NCI-H2107 treated with DMSO at 0.1 percent for 48 hours (cell line): ENCODE data around the gene ZNF385A.

Source experiments
- DNase-seq: peaks from one replicate; lab custom pipeline; 2025; ENCODE audit not compliant: unreplicated experiment; lab: John Stamatoyannopoulos, UW

The ZNF385A gene, protein sequence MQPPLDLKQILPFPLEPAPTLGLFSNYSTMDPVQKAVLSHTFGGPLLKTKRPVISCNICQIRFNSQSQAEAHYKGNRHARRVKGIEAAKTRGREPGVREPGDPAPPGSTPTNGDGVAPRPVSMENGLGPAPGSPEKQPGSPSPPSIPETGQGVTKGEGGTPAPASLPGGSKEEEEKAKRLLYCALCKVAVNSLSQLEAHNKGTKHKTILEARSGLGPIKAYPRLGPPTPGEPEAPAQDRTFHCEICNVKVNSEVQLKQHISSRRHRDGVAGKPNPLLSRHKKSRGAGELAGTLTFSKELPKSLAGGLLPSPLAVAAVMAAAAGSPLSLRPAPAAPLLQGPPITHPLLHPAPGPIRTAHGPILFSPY

DNA sequence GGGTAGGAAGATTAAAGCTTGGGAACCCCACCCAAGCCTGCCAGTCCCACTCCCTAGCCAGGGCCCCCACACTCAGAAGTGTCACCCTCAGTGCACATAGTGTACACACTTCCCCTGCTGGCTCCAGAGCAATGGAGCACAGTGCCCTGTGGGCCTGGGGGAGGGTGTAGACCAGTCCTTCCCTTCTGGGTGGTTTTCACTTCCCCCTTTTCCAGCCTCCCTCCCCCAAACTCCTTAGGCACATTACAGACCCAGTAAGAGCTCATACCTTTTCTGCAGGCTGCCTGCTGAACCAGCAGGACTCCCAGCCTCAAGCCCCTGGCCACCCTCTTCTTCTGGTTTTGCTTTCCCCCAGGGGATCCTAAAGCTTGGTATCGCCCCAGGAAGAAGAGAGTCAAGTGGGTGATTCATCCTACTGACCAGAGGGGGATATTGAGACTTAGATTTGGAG, at the start of gene ZNF385A:
ZNF385A (minus strand) TSS at position 143 of the 451 bp plus-strand sequence. CDS start 219 bp downstream, outside the sequence.
- no peak for DNase-seq

DNA sequence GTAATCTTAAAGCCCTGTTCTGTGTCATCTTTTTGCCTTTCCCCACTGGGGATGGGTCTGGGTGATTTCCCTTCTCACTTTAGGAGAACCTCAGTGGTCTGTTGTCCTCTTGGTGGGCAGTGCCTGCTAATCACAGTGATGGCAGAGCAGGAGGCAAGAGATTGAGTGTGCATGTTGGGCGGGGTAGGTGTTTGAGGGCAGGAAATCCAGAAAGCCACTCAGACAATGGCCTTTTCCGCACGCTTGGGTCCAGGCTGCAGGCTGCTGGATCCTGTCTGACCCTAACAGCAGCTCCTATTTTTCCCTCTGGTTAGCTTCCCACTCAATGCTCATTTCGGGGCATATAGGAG, 48.3 kb upstream of the ZNF385A start:
- no peak for DNase-seq

DNA sequence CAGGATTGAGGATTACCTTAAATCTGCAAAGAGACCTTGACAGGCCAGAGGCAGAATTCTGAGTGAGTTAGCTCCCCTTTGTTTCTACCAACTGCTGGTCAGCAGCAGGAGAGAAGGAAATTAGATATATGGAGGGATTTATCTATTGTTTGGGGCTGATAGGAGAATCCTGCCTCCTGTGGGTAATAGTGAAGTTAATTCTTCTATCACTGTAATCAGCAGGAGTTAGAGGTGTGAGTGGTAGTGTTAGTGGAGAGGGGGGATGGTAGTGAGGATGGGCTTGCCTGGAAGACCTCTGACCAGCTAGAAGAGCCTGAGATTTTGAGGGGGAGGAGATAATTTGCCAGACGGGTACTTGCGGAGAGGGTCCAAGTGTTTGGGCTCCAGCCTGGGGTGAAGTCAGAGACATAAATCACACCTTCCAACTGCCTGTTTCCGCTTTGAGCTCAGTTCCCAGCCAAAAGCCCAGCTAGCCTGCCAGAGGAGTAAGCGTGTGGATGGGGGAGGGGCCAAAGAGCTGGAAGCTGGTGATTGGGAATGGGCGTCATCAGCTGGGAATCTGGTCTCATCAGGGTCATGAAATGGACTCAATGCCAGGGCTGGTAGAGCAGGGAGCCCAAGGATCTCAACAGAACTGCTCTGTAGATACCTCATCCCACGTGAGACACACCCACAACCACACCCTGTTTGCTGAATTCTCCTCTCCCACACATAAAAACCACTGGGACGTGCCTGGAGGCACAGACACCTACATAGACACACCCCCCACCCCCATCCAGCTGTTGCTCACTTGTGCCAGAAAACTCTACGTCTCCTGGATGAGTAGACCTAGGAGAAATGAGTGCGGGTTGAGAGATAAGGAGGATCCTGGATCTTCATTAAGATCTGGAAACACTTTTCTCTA, 47.6 kb upstream of the ZNF385A start:
- no peak for DNase-seq

DNA sequence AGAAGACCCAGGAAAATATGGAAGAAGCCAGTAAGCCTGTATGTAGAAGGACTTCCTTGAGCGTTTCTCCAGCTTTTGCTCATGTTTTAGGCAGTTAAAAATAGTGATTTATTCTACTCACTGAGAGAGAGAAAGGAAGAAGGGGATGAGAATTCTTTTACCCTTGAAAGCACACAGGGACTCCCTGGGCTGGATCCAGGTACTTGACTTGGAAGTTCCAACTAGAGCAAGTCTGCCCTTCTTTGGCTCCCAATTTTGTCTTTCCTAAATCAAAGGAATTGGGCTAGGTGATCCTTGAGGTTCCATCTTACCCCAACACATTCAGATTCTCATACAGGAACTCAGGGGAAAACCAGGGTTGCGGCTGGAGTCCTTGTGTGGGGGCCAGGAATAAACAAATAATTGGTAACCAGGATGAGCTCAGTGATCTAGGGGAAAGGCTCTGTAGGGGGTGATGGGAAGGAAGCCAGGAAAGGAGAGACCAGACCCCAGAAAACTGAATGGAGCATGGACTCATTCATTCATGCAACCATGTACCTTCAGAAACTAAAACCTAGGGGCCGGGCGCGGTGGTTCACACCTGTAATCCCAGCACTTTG, 46.0 kb upstream of the ZNF385A start:
- no peak for DNase-seq

DNA sequence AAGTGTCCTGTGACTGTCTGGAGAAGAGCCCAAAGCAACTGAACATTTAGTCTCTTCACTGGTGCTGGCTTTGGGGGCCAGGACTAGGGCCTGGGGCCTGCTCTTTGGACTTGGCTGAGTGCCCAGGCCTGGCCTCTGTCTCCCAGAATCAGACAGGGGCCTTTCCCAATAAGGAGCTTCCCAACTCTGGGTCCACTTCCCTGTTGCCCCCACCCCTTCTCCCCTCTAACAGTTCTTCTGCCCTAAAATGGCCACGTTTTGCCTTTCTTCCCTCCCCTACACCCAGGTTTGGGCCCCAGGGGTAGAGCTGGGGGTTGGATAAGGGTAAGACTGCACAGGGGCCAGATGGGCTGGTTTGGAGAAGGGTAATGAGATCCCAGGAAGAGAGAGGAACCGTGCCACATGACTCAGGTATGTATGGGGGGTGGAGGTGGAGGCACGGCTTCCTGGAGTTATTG, 44.5 kb upstream of the ZNF385A start:
- no peak for DNase-seq

DNA sequence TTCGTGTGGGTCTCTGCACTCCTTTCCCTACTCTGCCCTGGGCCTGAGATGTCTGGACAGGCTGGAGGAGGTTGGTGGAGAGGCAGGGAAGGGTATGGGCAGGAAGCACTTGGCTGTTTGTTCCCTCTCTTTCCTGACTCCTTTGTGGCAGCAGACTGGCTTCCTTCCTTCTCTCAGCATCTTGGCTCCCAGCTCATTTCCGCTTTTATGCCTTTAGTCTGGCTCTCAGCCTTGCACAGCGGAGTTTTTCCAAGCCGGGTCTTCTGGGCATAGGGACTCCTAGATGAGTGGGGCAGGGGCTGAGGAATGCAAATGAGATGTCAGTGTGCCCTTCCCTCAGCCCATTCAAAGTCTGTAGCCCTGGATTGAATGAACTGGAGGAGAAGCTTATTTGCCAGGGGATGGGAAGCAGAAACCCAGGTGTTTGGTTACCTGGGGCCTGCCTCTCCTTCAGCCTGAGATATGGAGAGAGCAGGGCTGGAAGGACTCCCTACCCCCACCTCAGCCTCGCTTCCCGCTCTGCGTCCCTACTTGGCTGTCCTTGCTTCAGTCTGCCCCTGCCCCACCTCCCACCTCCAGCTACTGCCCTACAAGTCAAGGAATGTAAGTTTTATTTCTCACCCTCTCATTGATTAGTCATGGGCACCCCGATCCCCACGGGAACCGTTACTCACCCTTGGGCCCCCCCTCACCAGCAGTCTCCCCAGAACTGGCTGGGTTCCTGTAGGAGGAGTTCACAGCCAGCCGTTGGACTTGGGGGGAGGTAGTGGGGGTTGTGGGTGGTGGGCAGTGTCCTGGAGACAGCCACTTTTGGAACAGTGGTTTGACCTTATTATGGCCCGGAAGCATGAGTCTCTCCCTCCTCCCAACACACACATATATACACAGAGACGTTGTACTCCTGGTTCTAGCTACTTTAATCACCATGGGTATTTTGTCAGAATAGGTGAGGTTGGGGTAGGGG, 43.8 kb upstream of the ZNF385A start:
- no peak for DNase-seq

DNA sequence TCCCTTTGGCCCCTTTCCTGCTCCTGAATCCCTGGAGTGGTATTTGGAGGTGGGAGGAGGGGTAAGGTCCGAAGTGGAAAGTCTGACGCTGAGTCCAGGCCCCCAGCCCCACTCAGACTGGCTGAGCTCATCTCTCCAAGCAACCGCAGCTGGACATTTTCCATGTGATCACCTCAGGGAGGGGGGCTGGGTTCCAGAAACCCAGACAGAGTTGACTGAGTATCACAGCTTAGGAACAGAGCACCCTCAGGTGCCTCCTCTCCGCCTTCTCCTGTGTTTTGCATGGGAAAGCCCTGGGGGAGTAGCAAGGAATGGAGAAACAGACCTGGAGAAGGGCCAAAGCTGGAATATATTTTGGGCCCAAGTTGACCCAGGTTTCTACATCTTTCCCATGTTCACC, 42.6 kb upstream of the ZNF385A start:
- no peak for DNase-seq

DNA sequence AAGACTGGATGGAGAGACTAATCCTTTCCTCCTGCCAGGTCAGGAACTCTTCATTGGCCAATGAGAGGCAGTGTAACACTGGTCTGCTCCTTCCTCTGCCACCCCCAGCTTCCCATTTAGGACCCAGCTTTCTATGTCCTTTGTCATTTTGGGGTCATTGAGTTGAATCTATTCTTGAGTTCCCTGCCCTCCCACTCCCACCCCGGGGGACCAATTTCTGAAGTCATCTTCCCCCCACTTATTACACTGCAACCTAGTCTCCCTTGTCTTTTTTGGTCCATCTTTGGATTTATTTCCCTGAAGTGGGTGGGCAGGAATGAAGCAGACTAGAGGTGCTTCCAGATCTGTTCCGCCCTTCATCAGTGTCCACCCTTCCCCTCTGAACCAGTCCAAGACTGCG, 42.2 kb upstream of the ZNF385A start:
- no peak for DNase-seq

DNA sequence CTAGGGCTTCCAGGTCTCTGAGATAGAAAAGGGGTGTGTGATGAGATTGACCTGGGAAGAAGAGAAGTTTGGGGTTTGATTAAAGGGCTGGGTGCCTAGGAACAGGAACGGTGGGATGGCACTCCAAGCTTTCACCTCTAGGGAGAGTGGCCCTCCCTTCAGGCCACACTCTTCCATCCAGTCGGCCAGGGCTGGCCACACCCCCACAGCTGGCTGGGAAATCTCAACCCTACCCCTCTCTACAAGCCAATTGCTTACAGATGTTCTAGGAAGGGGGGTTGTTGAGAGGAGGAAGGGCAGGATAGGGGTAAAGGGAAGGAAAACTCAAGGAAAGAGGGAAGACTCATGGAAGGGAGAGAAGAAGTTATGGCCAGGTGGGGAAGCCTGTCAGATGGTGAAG, 41.2 kb upstream of the ZNF385A start:
- no peak for DNase-seq

DNA sequence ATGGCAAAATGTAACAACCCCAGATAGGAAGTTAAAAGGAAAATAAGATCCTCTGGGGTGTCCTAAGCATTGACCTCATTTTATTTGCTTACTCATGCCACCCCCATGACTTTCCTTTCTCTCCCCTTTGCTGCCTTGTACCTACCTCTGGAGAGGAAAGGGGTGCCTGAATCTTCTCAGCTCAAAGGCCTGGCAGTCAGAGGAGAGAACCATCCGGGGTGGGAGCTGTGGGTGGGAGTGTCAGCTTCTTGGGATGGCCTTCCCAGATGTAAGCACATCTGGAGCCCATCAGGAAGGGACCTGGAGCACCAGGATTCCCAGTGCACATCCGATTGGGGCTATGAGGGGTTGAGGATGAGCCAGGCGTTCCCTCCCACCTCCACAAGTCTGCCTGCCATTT, 39.7 kb upstream of the ZNF385A start:
- DNase-seq: no peak

DNA sequence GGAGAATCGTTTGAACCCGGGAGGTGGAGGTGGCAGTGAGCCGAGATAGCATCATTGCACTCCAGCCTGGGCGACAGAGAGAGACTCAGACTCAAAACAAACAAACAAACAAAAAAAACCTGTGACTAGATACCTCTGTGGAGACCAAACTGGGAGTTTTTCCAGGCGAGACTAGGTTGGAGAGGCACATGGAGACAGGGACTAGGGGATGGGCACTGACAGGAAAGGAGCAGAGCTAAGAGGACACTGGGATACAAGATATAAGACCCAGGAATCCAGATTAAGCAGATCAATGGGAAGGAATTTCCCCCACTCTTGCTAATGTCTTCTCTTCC, 39.2 kb upstream of the ZNF385A start:
- no peak for DNase-seq

DNA sequence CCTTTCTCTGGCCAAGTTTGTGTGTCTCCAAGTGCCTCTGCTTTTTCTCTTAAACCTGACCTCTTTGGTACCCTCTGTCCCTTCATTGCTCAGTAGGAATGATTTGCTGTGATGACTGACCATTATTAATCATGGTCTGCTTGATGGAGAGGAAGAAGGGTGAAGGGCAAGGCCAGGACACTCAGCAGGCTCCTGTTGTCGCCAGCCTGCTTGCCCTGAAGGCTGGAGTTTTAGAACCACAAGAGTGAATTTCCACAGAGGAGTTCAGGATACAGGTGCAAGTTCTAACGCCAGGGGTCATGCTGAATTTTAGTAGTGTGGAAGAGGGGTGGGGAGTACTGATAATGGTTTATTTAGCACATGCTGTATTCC, 37.3 kb upstream of the ZNF385A start:
- DNase-seq: no peak

DNA sequence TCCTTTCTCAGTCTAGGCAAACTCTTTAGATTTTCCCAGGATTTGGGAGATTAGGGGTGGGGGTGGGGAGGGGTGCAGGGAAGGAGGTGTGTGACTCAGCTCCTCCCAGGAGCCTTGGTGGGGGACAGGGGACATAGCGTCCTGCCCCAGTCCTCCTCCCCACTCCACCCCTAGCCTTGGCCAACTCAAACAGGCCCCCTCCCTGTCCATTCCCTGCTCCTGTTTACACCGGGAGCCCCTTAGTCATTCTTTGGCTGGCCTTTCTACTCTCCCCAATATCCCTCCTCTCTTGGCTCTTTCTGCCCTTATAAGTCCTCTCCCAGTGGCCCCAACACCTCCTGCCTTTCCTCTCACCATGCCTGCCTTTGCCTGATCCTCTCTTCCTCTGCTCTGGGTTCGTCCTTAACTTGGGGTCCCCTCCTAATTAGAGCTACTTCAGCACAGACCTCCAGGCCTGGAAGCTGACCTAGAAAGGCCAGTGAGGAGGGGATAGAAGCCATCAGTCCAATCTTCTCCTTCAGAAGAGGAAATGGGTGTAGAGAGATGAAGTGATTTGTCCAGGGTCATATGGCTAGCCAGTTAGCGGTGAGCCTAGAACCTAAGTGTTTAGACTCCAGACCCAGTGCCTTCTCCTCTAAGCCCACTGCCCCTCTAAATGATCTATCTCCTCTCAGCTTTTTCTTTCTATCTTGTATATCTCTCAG, 36.8 kb upstream of the ZNF385A start:
- no peak for DNase-seq

DNA sequence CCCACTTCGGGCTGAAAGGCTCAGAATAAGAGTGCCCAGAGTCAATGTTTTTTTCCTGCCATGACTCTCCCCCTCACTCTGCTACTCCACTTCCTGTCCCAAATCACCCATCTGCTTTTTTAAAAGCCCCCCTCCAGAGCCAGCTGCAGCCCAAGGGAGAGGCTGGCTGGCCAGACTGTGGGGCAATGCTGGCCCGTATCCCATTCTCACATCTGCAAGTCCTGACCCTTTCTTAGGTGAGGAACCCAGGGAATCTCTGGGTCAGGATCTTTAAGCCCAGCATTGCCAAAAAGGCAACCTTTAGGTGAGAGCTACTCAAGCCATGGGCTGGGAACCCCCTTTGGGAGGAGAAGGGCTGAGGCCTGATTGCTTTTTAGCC, 36.2 kb upstream of the ZNF385A start:
- no peak for DNase-seq

DNA sequence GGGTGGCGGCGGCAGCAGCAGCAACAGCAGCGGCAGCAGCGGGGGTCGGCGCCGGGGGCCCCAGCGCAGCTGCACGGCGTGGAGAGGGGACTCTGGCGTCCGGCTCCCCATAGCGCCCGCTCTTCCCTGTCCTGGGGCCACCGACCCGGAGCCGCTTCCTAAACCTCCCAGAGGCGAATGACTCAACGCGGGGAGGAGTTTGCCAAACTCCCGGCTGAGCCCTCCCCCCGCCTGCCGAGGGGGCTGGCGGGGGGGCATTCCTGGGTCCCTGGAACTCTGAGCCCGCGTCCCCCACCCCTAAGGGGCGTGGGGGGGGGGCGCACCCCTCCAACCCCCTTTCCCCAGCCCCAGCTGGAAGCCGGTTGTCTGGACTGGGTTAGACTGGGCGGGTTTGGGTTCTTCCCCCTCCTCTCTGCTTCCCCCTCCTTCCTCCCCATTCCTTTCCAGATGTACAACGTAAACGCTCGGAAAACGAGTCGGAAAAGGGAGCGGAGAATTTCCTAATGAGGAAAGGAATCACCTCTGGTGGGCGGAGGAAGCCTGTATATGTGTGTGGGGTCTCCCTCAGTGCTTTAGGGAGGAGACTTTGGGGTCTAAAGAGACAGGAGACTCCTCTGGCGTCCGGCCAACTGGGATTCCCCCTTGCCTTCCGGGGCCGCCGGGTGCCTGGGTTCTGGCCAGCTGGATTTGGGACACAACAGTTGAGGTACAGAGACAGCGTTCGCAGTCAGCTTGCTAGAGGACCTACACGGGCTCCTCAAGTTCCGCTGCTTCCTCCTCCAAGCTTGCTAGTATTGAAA, 34.8 kb upstream of the ZNF385A start, which contains the start of gene ITGA5:
ITGA5 (minus strand) TSS at position 179 of the 800 bp plus-strand sequence; CDS start at position 111, 68 bp downstream.
- no peak for DNase-seq

DNA sequence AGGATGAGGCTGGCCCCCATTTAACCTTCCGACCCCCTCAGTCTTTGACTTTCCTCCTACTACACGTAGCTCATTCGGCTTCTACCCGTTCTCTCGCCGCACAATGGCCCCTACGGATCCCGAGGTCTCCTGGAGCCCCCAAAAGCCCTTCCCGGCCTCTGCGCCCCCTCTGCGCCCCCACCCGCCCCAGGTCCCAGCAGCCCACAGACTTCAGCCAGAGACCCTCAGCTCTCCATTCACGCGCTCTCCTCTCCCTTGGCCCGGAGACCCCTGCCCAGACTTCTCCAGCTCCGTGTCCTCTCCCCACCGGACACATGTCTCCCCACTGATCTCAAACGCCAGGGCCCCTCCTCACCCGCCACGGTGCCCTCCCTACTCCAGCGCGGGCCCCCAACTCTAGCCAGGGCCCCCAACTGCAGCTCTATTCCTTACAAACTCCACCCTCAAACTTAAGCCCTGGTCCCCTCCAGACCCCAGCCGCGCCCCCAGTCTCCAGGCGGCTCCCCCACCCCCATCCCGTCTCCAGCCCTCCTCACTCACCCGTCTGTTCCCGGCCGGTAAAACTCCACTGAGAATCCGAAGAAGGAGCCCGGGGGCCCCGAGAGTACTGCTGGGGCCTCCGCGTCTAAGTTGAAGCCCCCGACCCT, 34.0 kb upstream of the ZNF385A start:
- no peak for DNase-seq

DNA sequence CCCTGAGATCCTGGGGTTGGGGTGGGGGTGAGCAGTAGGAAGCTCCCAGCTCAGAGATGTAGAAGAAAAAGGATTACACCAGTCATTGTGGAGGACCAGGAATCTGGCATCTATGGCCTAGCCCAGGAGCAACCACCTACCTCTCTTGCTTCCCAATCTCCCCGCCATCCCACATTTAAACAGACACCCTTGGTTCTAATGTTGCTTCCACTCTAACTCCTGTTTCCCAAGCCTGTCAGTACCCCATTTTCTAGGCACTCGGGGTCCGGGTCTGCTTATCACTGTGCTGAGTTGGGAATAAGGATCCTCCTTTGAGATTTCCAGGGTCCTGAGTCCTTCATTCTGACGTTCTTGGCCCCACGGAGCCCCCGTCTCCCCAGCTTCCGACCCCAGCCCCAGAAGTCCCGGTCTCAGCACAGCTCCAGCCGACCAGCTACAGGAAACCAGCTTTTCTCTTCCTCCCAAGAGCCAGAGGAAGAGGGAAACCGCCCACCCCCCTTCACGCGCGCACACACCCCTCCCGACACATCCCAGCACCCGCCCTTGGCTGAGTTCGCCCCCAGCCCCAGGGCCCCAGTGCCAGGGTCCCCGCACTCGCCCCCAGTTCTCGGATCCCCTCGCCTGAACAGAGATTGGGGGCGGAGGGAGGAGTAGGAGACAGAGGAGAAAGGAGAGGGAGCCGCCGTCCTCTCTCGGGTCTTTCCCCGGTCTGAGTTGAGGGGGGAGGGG, 33.3 kb upstream of the ZNF385A start:
- no peak for DNase-seq
